Large intestine (tissue), 3 donors: ENCODE results near the gene PPY. TPM values are rescaled to one million over a fixed set of nuclear protein-coding genes. Genes with fewer than 3 reads are reported as not detected.
"Not testable (repeated sequence)": the region's sequence is repeated elsewhere in the genome, so short reads cannot be mapped to it uniquely, and the experiment has no call there.

Experiments
- DNase-seq, 2 donors: peaks; one replicate each; pipeline versions ENCODE4 v3.0.0 to v3.0.0-alpha.2; 2013
- H3K27ac ChIP-seq: one replicate; pipeline ENCODE4 v1.5.1; 2013; ENCODE audit warnings: low read length
- H3K27me3 ChIP-seq: 2 replicates; pipeline ENCODE4 v1.6.1; 2013; ENCODE audit warnings: low read length; ENCODE audit not compliant: control insufficient read depth, insufficient read depth
- H3K36me3 ChIP-seq: 2 replicates; pipeline ENCODE4 v1.6.1; 2013; ENCODE audit warnings: low read length; ENCODE audit not compliant: control insufficient read depth, insufficient read depth
- H3K4me1 ChIP-seq: one replicate; pipeline ENCODE4 v1.6.1; 2013; ENCODE audit warnings: low read length; ENCODE audit not compliant: control insufficient read depth, insufficient read depth
- H3K4me3 ChIP-seq: one replicate; pipeline ENCODE4 v1.5.1; 2013; ENCODE audit warnings: low read length
- H3K9me3 ChIP-seq: one replicate; pipeline ENCODE4 v1.6.1; 2013; ENCODE audit warnings: mild to moderate bottlenecking, low read depth, low read length, moderate library complexity; ENCODE audit not compliant: control insufficient read depth
- WGBS: methylation state at CpG from one replicate; pipeline ENCODE4 v1.1.5; 2013; ENCODE audit warnings: low lambda C conversion rate; ENCODE audit not compliant: insufficient coverage; 5-methylcytosine and 5-hydroxymethylcytosine counted together
- polyA plus RNA-seq: library from polyadenylated mRNA; unstranded; fragments of 120-200 nt; gene quantifications from one replicate; pipeline ENCODE4 v1.2.1, GENCODE V29; 2013

Gene PPY
- polyA plus RNA-seq, 1 donor = 0.34 TPM

DNA sequence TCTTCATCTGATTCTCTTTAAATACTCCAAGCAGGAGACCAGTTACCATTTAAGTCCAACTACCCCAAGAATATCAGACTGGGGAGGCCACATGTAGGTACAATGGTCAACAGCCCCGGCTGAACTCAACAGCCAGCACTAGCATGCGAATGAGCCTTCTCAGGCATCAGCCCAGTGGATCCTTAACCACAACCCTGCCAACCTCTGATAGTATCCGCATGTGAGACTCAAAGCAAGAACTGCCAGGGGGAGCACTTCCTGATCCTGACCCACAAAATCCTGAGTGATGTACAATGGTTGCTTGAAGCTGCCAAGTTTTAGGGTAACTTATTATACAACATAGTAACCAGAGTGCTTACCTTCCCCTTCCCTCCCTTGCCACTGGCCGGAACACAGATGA, 7.5 kb upstream of the PPY start:
- no peak overlapping the region for H3K4me3 ChIP-seq
- H3K9me3 ChIP-seq = peaks cover 9% of the 10 kb centered on the region
- DNase-seq = no peak
- H3K4me1 ChIP-seq = peaks cover 10% of the 10 kb centered on the region
- WGBS = no CpG with 5 or more reads among the region's 4 CpGs
- H3K27ac ChIP-seq = no peak overlapping the region
- no peaks in the 10 kb centered on the region for H3K36me3 ChIP-seq
- peaks cover 54% of the 10 kb centered on the region for H3K27me3 ChIP-seq

DNA sequence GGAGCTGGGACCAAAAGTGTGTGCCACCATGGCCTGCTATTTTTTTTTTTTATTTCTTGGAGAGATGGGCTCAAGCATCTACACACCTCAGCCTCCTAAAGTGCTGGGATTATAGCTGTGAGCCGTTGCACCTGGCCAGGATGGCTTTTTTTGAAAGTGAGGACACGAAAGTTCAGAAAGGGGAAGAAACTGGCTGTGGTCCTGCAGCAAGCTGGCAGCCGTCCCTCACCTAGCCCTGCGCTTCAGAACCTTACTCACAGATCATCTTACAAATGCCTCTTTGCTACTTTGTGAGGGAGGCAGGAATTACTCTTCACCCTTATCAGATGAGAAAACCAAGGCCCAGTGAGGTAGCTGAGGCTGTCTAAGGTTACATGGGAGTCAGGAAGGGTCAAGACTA, 4.5 kb upstream of the PPY start:
- Histone ChIP-seq H3K36me3 (no peaks in the 10 kb centered on the region), H3K27ac (no peak overlapping the region), H3K4me3 (no peak overlapping the region), H3K27me3 (peaks cover 24% of the 10 kb centered on the region), H3K4me1 (no peaks in the 10 kb centered on the region), H3K9me3 (no peaks in the 10 kb centered on the region)
- WGBS = no CpG with 5 or more reads among the region's 4 CpGs
- no peak for DNase-seq

DNA sequence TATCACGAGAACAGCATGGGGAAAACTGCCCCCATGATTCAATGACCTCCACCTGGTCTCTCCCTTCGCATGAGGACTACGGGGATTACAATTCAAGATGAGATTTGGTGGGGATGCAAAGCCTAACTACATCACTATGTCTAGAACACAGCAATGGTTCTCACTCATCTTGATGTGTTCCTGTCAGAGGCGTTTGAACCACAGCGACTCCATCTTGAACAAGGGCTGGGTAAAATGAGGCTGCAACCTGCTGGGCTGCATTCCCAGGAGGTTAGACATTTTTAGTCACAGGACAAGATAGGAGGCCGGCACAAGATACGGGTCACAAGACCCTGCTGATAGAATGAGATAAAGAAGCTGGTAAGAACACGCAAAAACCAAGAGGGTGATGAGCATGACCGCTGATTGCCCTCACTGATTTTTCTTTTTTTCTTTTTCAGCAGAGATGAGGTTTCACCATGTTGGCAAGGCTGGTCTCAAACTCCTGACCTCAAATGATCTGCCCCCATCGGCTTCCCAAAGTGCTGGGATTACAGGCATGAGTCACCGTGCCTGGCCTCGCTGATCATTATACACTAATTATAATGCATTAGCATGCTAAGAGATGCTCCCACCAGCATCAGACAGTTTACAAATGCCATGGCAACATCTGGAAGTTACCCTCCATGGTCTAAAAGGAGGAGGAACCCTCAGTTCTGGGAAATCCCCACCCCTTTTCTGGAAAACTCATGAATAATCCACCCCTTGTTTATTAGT, 3.0 kb upstream of the PPY start:
- WGBS = 100% methylated on average over 2 of the region's 12 CpGs
- no peaks in the 10 kb centered on the region for H3K9me3 ChIP-seq
- no peak overlapping the region for H3K27ac ChIP-seq
- no peaks in the 10 kb centered on the region for H3K36me3 ChIP-seq
- H3K4me3 ChIP-seq = no peak overlapping the region
- no peaks in the 10 kb centered on the region for H3K4me1 ChIP-seq
- H3K27me3 ChIP-seq = peaks cover 10% of the 10 kb centered on the region
- DNase-seq = no peak

DNA sequence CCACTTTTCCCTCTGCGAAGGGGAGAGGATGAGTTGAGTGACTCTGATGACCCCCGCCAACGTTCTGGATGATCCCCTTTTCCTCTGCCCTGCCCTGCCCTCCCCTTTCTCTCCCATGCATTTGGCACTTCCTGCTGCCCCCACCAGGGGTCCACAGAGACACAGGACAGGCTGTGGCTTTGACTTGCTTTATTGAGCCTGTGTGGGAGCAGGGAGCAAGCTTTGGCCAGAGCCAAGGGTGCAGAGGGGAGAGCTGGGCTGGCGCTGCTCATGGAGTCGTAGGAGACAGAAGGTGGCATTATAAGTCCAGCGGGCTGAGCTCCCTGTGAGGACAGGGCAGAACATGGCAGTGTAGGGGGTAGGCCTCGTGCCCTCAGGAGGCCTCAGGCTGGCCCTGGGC, 1.6 kb downstream of the PPY start:
- no peaks in the 10 kb centered on the region for H3K36me3 ChIP-seq
- no CpG with 5 or more reads among the region's 7 CpGs for WGBS
- H3K4me3 ChIP-seq = no peak overlapping the region
- no peak for DNase-seq
- H3K4me1 ChIP-seq = no peaks in the 10 kb centered on the region
- H3K27me3 ChIP-seq = peaks cover 13% of the 10 kb centered on the region
- no peak overlapping the region for H3K27ac ChIP-seq
- peaks cover 7% of the 10 kb centered on the region for H3K9me3 ChIP-seq

DNA sequence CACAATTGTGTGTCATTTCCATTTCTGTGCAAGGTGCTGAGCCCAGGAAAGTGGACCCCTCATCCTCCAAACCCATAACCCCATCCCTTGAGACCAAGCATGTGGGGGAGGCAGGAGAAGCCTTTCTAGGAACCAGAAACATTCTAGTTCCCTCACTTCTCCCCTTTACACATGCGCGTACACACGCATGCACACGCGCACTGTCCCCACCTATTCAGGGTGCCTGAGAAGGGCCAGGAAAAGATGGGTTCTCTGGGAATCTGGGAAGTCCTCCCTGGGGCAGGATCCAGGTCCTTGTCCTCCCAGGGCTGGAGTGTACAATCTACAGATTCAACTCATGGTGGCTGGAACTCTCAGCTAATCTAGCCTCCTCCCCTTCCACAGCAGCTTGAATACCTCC, 2.4 kb downstream of the PPY start:
- no peaks in the 10 kb centered on the region for H3K36me3 ChIP-seq
- H3K4me1 ChIP-seq = no peaks in the 10 kb centered on the region
- H3K27me3 ChIP-seq = peaks cover 13% of the 10 kb centered on the region
- peaks cover 7% of the 10 kb centered on the region for H3K9me3 ChIP-seq
- no peak overlapping the region for H3K27ac ChIP-seq
- H3K4me3 ChIP-seq = no peak overlapping the region
- WGBS = no CpG with 5 or more reads among the region's 5 CpGs
- no peak for DNase-seq

- H3K27ac ChIP-seq, H3K4me3 ChIP-seq, H3K4me1 ChIP-seq, DNase-seq, H3K36me3 ChIP-seq, H3K9me3 ChIP-seq: not testable (repeated sequence)
- no CpG with 5 or more reads among the region's 3 CpGs for WGBS
- H3K27me3 ChIP-seq = peaks cover 13% of the 10 kb centered on the region
Measured at GRCh38 chr17:43939452-43939851, 2.8 kb downstream of the PPY start.

DNA sequence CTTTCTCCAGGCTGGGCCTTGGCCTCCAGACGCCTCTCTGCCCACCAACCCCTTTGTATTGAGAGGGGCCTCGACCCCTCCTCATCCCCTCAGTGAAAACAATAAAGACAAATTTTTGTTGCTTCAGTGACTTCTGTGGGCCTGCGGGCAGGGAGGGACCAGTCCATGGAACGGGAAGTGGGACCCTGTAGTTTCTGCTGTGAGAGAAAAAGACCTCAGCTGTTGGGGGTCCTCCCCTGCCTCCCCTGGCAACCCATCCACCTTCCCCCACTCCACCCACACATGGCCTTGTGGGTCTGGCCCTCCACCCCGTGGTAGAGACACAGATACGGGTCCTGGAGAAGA, 3.5 kb downstream of the PPY start:
- Histone ChIP-seq H3K9me3 (peaks cover 7% of the 10 kb centered on the region), H3K36me3 (no peaks in the 10 kb centered on the region), H3K27me3 (peaks cover 13% of the 10 kb centered on the region), H3K4me3 (no peak overlapping the region), H3K4me1 (no peaks in the 10 kb centered on the region), H3K27ac (no peak overlapping the region)
- no peak for DNase-seq
- no CpG with 5 or more reads among the region's 6 CpGs for WGBS

- WGBS = 92% methylated on average over 2 of the region's 3 CpGs
- H3K27me3 ChIP-seq = peaks cover 13% of the 10 kb centered on the region
Measured at GRCh38 chr17:43936434-43936833, 5.8 kb downstream of the PPY start.

GRCh38 chr17:43935926-43936261, 6.4 kb downstream of the PPY start:
- DNase-seq = no peak
- no CpG with 5 or more reads among the region's 6 CpGs for WGBS
- Histone ChIP-seq H3K27ac (no peak overlapping the region), H3K4me3 (no peak overlapping the region), H3K27me3 (peaks cover 13% of the 10 kb centered on the region), H3K4me1 (peaks cover 5% of the 10 kb centered on the region), H3K9me3 (peaks cover 7% of the 10 kb centered on the region), H3K36me3 (no peaks in the 10 kb centered on the region)

More at GRCh38 chr17:43936434-43936833, 5.8 kb downstream of the PPY start:
- Histone ChIP-seq H3K36me3 (no peaks in the 10 kb centered on the region), H3K9me3 (peaks cover 7% of the 10 kb centered on the region), H3K4me1 (peaks cover 2% of the 10 kb centered on the region), H3K27ac (no peak overlapping the region), H3K4me3 (no peak overlapping the region)
- DNase-seq = no peak

DNA sequence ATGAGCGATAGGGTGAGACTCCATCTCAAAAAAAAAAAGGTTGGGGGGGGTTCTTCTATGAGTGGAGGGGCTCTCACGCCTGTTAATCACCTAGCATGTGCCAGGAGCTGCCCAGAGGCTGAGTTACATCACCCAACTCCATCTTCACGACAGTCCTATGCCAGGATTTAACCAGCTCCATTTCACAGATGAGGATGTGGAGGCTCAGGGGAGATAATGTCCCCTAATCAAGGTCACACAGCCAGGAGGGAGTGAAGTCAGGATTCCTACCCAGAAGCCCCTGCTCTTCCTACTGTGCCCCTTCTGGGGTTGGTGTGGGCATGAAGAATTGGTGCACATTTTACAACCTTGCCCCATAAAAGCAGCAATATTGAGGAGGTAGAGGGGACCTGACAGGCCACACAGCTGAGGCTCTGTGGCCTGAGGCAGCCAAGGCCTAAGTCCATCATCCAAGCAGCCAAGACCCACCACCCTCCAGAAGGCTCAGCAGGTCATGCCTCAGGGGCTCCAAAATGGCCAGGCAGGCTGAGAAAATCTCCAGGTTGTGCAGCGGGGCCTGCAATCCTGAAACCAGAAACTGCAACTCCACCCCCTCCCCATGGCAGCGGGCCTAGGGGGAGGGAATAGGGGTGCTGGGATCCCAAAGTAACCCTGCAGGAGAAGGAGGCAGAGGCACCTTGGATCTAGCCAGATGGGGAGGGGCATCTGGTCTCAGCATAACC, 6.9 kb downstream of the PPY start:
- Histone ChIP-seq H3K9me3 (peaks cover 7% of the 10 kb centered on the region), H3K27me3 (peaks cover 13% of the 10 kb centered on the region), H3K4me3 (no peak overlapping the region), H3K36me3 (no peaks in the 10 kb centered on the region), H3K27ac (no peak overlapping the region), H3K4me1 (peaks cover 10% of the 10 kb centered on the region)
- no CpG with 5 or more reads among the region's 5 CpGs for WGBS
- no peak for DNase-seq

DNA sequence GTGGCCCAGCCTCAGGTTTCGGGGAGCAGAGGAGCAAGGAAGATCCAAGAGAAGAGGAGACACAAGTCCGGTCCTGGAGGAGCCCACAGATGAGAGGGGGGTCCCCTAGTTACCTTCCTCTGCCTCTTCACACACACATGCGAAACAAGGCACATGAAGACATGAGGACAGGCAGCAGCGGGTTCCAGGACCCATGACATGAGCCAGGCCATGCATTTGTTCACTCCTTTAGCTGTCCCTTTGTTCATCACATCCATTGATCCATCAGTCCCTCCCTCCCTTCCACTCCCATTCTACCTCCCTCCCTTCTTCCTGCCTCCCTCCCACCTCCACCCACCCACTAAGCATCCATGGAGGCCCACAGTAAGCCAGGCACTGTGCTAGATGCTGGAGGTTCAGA, 9.4 kb downstream of the PPY start:
- no CpG with 5 or more reads among the region's 4 CpGs for WGBS
- peaks cover 30% of the 10 kb centered on the region for H3K4me1 ChIP-seq
- H3K4me3 ChIP-seq = no peak overlapping the region
- H3K36me3 ChIP-seq = no peaks in the 10 kb centered on the region
- no peak overlapping the region for H3K27ac ChIP-seq
- DNase-seq = no peak
- no peaks in the 10 kb centered on the region for H3K9me3 ChIP-seq
- H3K27me3 ChIP-seq = peaks cover under 1% of the 10 kb centered on the region
